Brain microvascular endothelial cell (primary cell): Measurements from ENCODE around the gene LYPD6B.

Experiments
- DNase-seq: peaks from one replicate; pipeline ENCODE4 v3.0.0-alpha.2; 2020
- H3K27ac ChIP-seq: fragments of 250-450 bp; sonication (Bioruptor Pico); 2 replicates; pipeline ENCODE4 v1.5.1; 2020; ENCODE audit warnings: mild to moderate bottlenecking, moderate library complexity
- H3K27me3 ChIP-seq: fragments of 250-450 bp; sonication (Bioruptor Pico); replicated peaks from 2 replicates; pipeline ENCODE4 v1.5.1; 2020; ENCODE audit warnings: mild to moderate bottlenecking
- H3K36me3 ChIP-seq: fragments of 250-450 bp; sonication (Bioruptor Pico); replicated peaks from 2 replicates; pipeline ENCODE4 v1.5.1; 2020; ENCODE audit warnings: mild to moderate bottlenecking
- H3K4me3 ChIP-seq: 2 replicates; pipeline ENCODE4 v1.5.1; 2011; ENCODE audit warnings: low read depth, mild to moderate bottlenecking, control low read depth, low read length, moderate library complexity
- CTCF ChIP-seq: IDR thresholded peaks from 2 replicates; pipeline ENCODE4 v1.5.1; 2011; ENCODE audit warnings: low read depth, mild to moderate bottlenecking, moderate library complexity, low read length, control low read depth, inconsistent platforms; ENCODE audit errors: missing control alignments
- in situ Hi-C: cut with HindIII; loops from 2 replicates; pipeline ENCODE4 v1.10.0; 2017; ENCODE audit warnings: low sequenced_read_pairs, low pct_ligation_motif_present

The LYPD6B gene

GRCh38 chr2:149020432-149020851, 18.1 kb upstream of the LYPD6B start:
- TF ChIP-seq CTCF, result no peak
- Histone ChIP-seq H3K27ac (no peak overlapping the region), H3K27me3 (no peaks in the 10 kb centered on the region), H3K4me3 (no peak overlapping the region), H3K36me3 (no peaks in the 10 kb centered on the region)
- in situ Hi-C loops, result no loop called here
- DNase-seq, result no peak

- Histone ChIP-seq H3K36me3 (no peaks in the 10 kb centered on the region), H3K27ac (no peak overlapping the region), H3K27me3 (no peaks in the 10 kb centered on the region), H3K4me3 (no peak overlapping the region)
- DNase-seq, result no peak
- in situ Hi-C loops, result no loop called here
- TF ChIP-seq CTCF, result no peak
Observed at GRCh38 chr2:149021271-149021719, 17.2 kb upstream of the LYPD6B start.

- Histone ChIP-seq H3K27ac (no peak overlapping the region), H3K27me3 (no peaks in the 10 kb centered on the region), H3K36me3 (no peaks in the 10 kb centered on the region), H3K4me3 (no peak overlapping the region)
- DNase-seq, result no peak
- no peak for TF ChIP-seq CTCF
- in situ Hi-C loops, result no loop called here
Observed at GRCh38 chr2:149021761-149022160, 16.7 kb upstream of the LYPD6B start.

GRCh38 chr2:149023091-149023490, 15.4 kb upstream of the LYPD6B start:
- no peak overlapping the region for H3K27ac ChIP-seq
- DNase-seq, result no peak

GRCh38 chr2:149027590-149028250, 10.8 kb upstream of the LYPD6B start:
- H3K36me3 ChIP-seq, result no peaks in the 10 kb centered on the region
- no peak for TF ChIP-seq CTCF
- no peak for DNase-seq
- in situ Hi-C loops, result no loop called here
- no peak overlapping the region for H3K4me3 ChIP-seq
- no peaks in the 10 kb centered on the region for H3K27me3 ChIP-seq
- H3K27ac ChIP-seq, result no peak overlapping the region

More at GRCh38 chr2:149023091-149023490, 15.4 kb upstream of the LYPD6B start:
- no peak for TF ChIP-seq CTCF
- H3K36me3 ChIP-seq, result no peaks in the 10 kb centered on the region
- no peak overlapping the region for H3K4me3 ChIP-seq
- no peaks in the 10 kb centered on the region for H3K27me3 ChIP-seq
- in situ Hi-C loops, result no loop called here

- no peak overlapping the region for H3K27ac ChIP-seq
- no peak for DNase-seq
Observed at GRCh38 chr2:149028377-149028776, 10.1 kb upstream of the LYPD6B start.

More at GRCh38 chr2:149028377-149028776, 10.1 kb upstream of the LYPD6B start:
- H3K4me3 ChIP-seq, result no peak overlapping the region
- in situ Hi-C loops, result no loop called here
- no peak for TF ChIP-seq CTCF
- H3K27me3 ChIP-seq, result no peaks in the 10 kb centered on the region
- no peaks in the 10 kb centered on the region for H3K36me3 ChIP-seq
